DND-41 (cell line): Measurements from ENCODE around the gene MROH7.

Experiments
- EZH2 ChIP-seq: IDR thresholded peaks from 3 replicates; pipeline ENCODE4 v1.6.1; 2012; ENCODE audit warnings: borderline replicate concordance, low read depth, mild to moderate bottlenecking, moderate library complexity, low read length, inconsistent platforms; ENCODE audit not compliant: severe bottlenecking
- TF ChIP-seq, protein P1 (sequence below): IDR thresholded peaks from 2 replicates; pipeline ENCODE4 v1.5.1; 2012; ENCODE audit warnings: borderline replicate concordance, low read length, moderate library complexity, mild to moderate bottlenecking; ENCODE audit not compliant: poor library complexity, severe bottlenecking; ENCODE audit errors: extremely low read depth

DNA sequence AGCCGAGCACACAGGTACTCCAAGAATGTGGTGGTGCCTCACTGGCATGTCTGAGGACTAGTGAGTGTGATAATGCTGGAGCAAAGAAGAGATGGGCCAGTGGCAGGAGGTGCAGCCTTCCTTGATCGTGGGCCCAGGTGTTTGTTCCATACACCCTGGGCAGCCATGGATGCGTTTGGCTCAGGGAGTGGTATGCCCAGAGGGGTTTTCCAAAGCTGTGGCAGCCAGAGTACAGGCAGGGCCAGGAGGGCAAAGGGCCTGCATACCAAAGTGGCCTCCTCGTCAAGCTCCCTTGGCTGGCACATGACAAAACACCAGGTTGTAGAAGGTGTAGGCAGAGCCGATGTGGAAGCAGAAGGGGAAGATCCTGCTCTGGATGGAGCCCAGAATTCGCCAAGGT is 103.7 kb downstream of the MROH7 start:
- TF ChIP-seq, protein P1, sequence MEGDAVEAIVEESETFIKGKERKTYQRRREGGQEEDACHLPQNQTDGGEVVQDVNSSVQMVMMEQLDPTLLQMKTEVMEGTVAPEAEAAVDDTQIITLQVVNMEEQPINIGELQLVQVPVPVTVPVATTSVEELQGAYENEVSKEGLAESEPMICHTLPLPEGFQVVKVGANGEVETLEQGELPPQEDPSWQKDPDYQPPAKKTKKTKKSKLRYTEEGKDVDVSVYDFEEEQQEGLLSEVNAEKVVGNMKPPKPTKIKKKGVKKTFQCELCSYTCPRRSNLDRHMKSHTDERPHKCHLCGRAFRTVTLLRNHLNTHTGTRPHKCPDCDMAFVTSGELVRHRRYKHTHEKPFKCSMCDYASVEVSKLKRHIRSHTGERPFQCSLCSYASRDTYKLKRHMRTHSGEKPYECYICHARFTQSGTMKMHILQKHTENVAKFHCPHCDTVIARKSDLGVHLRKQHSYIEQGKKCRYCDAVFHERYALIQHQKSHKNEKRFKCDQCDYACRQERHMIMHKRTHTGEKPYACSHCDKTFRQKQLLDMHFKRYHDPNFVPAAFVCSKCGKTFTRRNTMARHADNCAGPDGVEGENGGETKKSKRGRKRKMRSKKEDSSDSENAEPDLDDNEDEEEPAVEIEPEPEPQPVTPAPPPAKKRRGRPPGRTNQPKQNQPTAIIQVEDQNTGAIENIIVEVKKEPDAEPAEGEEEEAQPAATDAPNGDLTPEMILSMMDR, result no peak
- no peak for TF ChIP-seq EZH2
